Heart right ventricle (tissue), 16 donors: ENCODE data around the gene CGNL1. TPM values are rescaled to one million over a fixed set of nuclear protein-coding genes. Genes with fewer than 3 reads are reported as not detected.

Experiments
- ATAC-seq, 8 donors: fragments of 200-7000 bp; cut with Tn5 transposase; one replicate each; pipeline ENCODE4 v1.9.1; 2020; ENCODE audit warnings: mild to moderate bottlenecking in 8 of 8, moderate library complexity in 8 of 8, moderate number of reproducible peaks in 1 of 8
- DNase-seq, 2 donors: peaks; one replicate each; pipeline ENCODE4 v3.0.0-alpha.2; 2020
- H3K27ac ChIP-seq, 10 donors: fragments of 200-600 bp; sonication (generic) in 2 of 10; one replicate each; pipeline versions ENCODE4 v1.5.0 to v1.8.0; 2020 to 2022; ENCODE audit warnings: mild to moderate bottlenecking in 3 of 10
- H3K27me3 ChIP-seq, 7 donors: fragments of 200-600 bp; one replicate each; pipeline ENCODE4 v1.8.0; 2021 to 2022; ENCODE audit warnings: mild to moderate bottlenecking in 2 of 7
- H3K36me3 ChIP-seq, 9 donors: fragments of 200-600 bp; sonication (generic) in 1 of 9; one replicate each; pipeline versions ENCODE4 v1.5.0 to v1.8.0; 2020 to 2022; ENCODE audit warnings: mild to moderate bottlenecking in 2 of 9
- H3K4me1 ChIP-seq, 9 donors: fragments of 200-600 bp; sonication (generic) in 1 of 9; one replicate each; pipeline versions ENCODE4 v1.5.0 to v1.8.0; 2020 to 2022; ENCODE audit warnings: mild to moderate bottlenecking in 4 of 9
- H3K4me3 ChIP-seq, 10 donors: fragments of 200-600 bp; sonication (generic) in 2 of 10; one replicate each; pipeline versions ENCODE4 v1.5.0 to v1.8.0; 2020 to 2022; ENCODE audit warnings: mild to moderate bottlenecking in 7 of 10, moderate library complexity in 2 of 10
- H3K9me3 ChIP-seq, 11 donors: fragments of 200-600 bp in 10 of 11; sonication (generic) in 2 of 11; one replicate each; pipeline versions ENCODE4 v1.5.0 to v1.8.0; 2013 to 2022; ENCODE audit warnings: mild to moderate bottlenecking in 2 of 11, control low read depth in 1 of 11, moderate library complexity in 1 of 11
- WGBS, 2 donors: extraction: QIAGEN DNeasy Blood & Tissue Kit; methylation state at CpG; one replicate each; pipeline ENCODE4 v1.1.7; 2013; ENCODE audit warnings: inconsistent platforms in 1 of 2; 5-methylcytosine and 5-hydroxymethylcytosine counted together
- intact Hi-C, 10 donors: fragments of 100-400 bp; cut with DNase I; formaldehyde crosslinking; loops; one replicate each; pipeline versions ENCODE4 v1.11.1 to v1.14.2; 2022
- polyA plus RNA-seq, 2 donors: library from polyadenylated mRNA; stranded (reverse); fragments of 200-250 nt; gene quantifications; one replicate each; pipeline ENCODE4 v1.2.3, GENCODE V29; 2013
- total RNA-seq, 10 donors: library from RNA; stranded (reverse); fragmentation: NEBNext Ultra II Directional in 3 of 10; extraction: Animal tissue kit (Norgen Biotek cat#: 25700) in 3 of 10; gene quantifications; one replicate each; pipeline versions ENCODE4 v1.2.1 to v1.2.4, GENCODE V29; 2021 to 2023
- TF ChIP-seq, protein P1 (sequence below), 9 donors: fragments of 200-600 bp; sonication (generic) in 2 of 9; IDR thresholded peaks; one replicate each; pipeline versions ENCODE4 v1.5.0 to v1.8.0; 2021 to 2022; ENCODE audit warnings: antibody characterized with exemption in 9 of 9, mild to moderate bottlenecking in 5 of 9, moderate library complexity in 1 of 9
- donor health status: Arrhythmogenic right ventricular cardiomyopathy.
- donor health status: ischemic (EF 13 %, LVEDD 7.1; RV severe dilation, severe dysfunction).
- donor health status: healthy with polysubstance abuse.
- donor health status: DM: no; HTN: yes; CAD: no.
- donor health status: DM: no; HTN: no; CAD: no.
- donor health status: ischemic (EF 25% LVEDD 6.9; RV normal size, moderate dysfunction).
- donor health status: ischemic (EF 25% LVEDD 5.7; RV mildly dilated, moderate dysfunction).
- donor health status: healthy.
- donor health status: DM: yes; HTN: yes; CAD: no.
- donor health status: Ischemic cardiomyopathy.
- donor health status: ischemic (EF 35%, LVEDD 5.7; RV mildly dilated, moderate dysfunction).
- donor health status: nonischemic (EF 11% LVEDD 7.7; RV severe dilation, severe dysfunction).
- donor health status: DM: yes; HTN: yes; CAD: no.
- donor health status: PGD.
- donor health status: ischemic (EF 29% LVEDD 5.4; RV normal size, mild dysfunction).
- donor health status: nonischemic (EF 23%, LVEDD 6.1; RV moderate dilation, normal function).

Gene CGNL1
- total and polyA plus RNA-seq, 12 donors: 2.7 to 42.9 (median 33.7) TPM

- DNase-seq (no peak), ATAC-seq (no peak)
- H3K4me3 ChIP-seq: no peak overlapping the region
- no peaks in the 10 kb centered on the region for H3K27me3 ChIP-seq
- WGBS, 2 donors: 82 to 83% methylated on average over 1 of the region's 1 CpG
- TF ChIP-seq, protein P1, sequence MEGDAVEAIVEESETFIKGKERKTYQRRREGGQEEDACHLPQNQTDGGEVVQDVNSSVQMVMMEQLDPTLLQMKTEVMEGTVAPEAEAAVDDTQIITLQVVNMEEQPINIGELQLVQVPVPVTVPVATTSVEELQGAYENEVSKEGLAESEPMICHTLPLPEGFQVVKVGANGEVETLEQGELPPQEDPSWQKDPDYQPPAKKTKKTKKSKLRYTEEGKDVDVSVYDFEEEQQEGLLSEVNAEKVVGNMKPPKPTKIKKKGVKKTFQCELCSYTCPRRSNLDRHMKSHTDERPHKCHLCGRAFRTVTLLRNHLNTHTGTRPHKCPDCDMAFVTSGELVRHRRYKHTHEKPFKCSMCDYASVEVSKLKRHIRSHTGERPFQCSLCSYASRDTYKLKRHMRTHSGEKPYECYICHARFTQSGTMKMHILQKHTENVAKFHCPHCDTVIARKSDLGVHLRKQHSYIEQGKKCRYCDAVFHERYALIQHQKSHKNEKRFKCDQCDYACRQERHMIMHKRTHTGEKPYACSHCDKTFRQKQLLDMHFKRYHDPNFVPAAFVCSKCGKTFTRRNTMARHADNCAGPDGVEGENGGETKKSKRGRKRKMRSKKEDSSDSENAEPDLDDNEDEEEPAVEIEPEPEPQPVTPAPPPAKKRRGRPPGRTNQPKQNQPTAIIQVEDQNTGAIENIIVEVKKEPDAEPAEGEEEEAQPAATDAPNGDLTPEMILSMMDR (IDR thresholded peaks at IDR 0.05): no peak
- peaks cover 0 to 23% (median 0%) of the 10 kb centered on the region in 9 donors for H3K36me3 ChIP-seq
- intact Hi-C loops: loop anchor here in 1 of 10 donors (10.0 kb wide), 1 partner anchor 49 kb away; no protein-coding TSS in a partner anchor
- H3K4me1 ChIP-seq: peaks cover 0 to 23% (median 11%) of the 10 kb centered on the region in 9 donors
- no peaks in the 10 kb centered on the region for H3K9me3 ChIP-seq
- H3K27ac ChIP-seq: no peak overlapping the region
Measured at GRCh38 chr15:57445872-57446271, 69.6 kb downstream of the CGNL1 start.

DNA sequence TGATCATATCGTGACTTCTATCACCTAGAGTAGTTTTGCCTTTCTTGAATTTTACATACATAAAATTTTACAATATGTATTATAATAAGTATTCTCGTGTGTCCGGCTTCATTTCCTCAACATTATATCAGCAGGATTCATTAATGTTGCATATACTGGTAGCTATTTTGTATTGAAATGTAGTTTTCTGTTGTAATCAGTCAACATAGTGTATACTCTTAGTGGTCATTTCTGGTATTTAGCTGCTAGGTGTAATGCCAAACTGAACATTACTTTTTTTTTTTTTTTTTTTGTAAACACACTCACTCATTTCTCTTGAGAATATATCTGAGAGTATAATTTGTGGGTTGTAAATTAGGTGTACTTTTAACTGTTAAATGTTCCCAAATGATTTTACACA is 70.1 kb downstream of the CGNL1 start:
- intact Hi-C loops: loop anchor here in 1 of 10 donors (10.0 kb wide), 1 partner anchor 48 kb away; no protein-coding TSS in a partner anchor
- DNase-seq (no peak), ATAC-seq (no peak)
- Histone ChIP-seq H3K9me3 (no peaks in the 10 kb centered on the region), H3K4me1 (peaks cover 0 to 18% (median 9%) of the 10 kb centered on the region in 9 donors), H3K27me3 (no peaks in the 10 kb centered on the region), H3K27ac (no peak overlapping the region), H3K4me3 (no peak overlapping the region), H3K36me3 (peaks cover 0 to 23% (median 0%) of the 10 kb centered on the region in 9 donors)
- 89 to 91% methylated on average over 3 of the region's 3 CpGs for WGBS, 2 donors
- TF ChIP-seq, protein P1 (IDR thresholded peaks at IDR 0.05): no peak

DNA sequence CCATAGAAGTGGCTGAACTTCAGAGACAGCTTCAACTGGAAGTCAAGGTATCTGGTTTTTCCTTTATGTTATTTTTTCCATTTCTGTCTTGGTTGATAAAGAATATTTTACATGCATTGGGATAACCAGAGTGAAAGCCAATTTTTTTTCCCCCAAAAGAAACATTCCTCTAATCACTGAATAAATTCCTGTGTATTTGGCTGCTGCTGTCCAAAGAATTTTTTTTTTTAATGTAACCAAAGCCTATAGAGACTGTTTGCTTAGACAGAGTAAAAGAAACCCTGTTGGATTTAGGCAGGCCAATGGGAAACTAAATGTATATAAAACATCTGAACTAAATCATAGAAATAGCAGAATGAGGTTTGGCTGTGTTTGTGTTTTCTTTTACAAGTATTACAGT is 75.2 kb downstream of the CGNL1 start:
- TF ChIP-seq, protein P1 (IDR thresholded peaks at IDR 0.05): no peak
- Histone ChIP-seq H3K27ac (no peak overlapping the region), H3K27me3 (no peaks in the 10 kb centered on the region), H3K4me3 (no peak overlapping the region), H3K4me1 (peaks cover 0 to 3% (median 0%) of the 10 kb centered on the region in 9 donors), H3K36me3 (peaks cover 0 to 30% (median 0%) of the 10 kb centered on the region in 9 donors), H3K9me3 (no peaks in the 10 kb centered on the region)
- DNase-seq: no peak
- intact Hi-C loops: no loop called here
- ATAC-seq: no peak

DNA sequence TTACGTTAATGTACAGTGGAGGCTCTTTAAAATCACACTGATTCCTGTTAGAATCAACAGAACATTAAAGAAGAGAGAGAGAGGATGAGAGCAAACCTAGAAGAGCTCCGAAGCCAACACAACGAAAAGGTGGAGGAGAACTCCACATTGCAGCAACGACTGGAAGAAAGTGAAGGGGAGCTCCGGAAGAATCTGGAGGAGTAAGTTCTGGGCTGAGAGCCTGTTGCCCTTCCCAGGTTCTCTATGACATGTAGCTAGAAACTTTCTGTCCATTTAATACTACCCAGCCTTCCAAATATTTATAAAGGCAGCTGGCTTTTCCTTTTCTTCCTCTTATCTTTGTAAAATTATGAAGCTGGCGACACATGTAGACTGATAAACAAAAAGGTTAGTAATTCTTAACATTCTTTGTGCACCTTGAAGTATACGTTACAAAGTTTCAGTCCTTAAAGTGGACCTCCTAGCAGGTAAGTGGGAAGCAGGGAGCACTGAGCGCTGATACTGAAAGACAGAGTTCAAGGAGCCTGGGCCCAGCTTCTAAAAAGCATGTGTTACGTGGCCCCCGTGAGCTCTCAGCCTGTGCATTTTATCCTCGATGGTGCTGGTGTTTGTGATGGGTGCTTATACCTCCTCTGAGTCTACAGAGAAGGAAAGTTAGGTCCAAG is 75.9 kb downstream of the CGNL1 start:
- TF ChIP-seq, protein P1 (IDR thresholded peaks at IDR 0.05): no peak
- intact Hi-C loops: no loop called here
- DNase-seq: no peak
- Histone ChIP-seq H3K27ac (no peak overlapping the region), H3K9me3 (no peaks in the 10 kb centered on the region), H3K27me3 (no peaks in the 10 kb centered on the region), H3K4me3 (no peak overlapping the region), H3K4me1 (peaks cover 0 to 8% (median 0%) of the 10 kb centered on the region in 9 donors), H3K36me3 (peaks cover 0 to 30% (median 0%) of the 10 kb centered on the region in 9 donors)
- ATAC-seq: no peak
- WGBS, 2 donors: 82 to 84% methylated on average over 11 of the region's 11 CpGs
